NOMO-1 treated with DMSO at 0.1 percent for 48 hours (cell line): ENCODE data around the gene RIPOR3.
"Not testable (repeated sequence)": the region's sequence is repeated elsewhere in the genome, so short reads cannot be mapped to it uniquely, and the experiment has no call there.

Experiments
- DNase-seq: peaks from one replicate; lab custom pipeline; 2025; ENCODE audit not compliant: unreplicated experiment; lab: John Stamatoyannopoulos, UW

RIPOR3 gene

DNA sequence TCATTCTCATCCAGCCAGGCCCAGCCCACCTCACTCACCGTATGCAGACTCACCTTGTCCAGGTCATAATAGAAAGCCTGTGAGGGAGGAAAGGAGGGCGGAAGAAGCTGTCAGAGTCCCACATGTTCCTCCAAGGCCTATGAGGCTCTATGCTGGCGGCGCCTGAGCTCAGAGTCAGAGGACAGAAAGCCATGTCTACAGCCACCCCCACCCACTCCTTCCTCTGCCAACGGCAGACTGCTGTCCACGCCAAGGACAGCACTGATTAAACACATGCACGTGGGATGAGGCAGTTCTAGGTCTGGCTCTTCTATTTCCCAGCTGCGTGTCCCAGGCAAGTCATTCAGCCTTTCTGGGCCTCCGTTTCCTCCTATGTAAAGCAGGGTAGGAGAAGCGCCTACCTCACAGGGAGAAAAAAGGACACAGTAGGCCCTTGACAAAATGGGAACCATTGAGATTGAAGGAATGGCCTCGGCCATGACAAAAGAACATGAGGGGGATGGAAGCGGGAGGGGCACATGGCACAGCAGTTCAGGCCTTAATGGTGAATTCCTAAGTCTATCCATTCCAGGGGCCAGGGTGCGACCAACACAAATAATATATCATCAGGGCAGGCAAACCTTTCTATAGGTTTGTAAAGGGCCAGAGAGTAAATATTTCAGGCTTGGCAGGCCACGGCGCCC is 80.1 kb downstream of the RIPOR3 start:
- no peak for DNase-seq

DNA sequence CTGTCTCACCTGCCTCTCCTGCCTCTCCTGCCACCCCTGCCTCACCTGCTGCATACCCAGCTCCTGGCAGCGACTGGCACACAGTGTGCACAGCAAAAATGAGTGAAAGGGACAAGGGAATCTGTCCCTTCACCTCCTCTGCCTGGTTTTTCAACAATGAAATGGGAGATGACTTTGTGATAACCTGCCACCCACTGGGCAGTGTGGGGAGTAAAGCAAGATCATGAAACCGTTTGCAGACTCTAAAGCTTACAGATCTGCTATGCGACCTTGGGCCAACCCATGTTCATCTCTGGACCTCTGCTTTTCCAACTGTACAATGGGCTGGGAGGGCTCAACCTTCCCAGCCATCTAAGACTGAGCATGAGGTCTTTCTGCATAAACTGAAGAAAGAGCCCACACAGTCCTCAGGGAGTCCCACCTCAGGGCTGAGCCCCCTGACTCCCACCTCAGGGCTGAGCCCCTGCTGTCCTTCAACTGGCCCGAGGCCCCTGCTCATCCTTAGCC is 81.1 kb downstream of the RIPOR3 start:
- no peak for DNase-seq

GRCh38 chr20:50609438-50609989 is 81.8 kb downstream of the RIPOR3 start:
- DNase-seq, result no peak

GRCh38 chr20:50608750-50609104 is 82.6 kb downstream of the RIPOR3 start:
- no peak for DNase-seq

GRCh38 chr20:50607850-50608749 is 83.2 kb downstream of the RIPOR3 start:
- DNase-seq, result no peak

- DNase-seq, result no peak
Observed at GRCh38 chr20:50607436-50607835, 83.9 kb downstream of the RIPOR3 start.

DNA sequence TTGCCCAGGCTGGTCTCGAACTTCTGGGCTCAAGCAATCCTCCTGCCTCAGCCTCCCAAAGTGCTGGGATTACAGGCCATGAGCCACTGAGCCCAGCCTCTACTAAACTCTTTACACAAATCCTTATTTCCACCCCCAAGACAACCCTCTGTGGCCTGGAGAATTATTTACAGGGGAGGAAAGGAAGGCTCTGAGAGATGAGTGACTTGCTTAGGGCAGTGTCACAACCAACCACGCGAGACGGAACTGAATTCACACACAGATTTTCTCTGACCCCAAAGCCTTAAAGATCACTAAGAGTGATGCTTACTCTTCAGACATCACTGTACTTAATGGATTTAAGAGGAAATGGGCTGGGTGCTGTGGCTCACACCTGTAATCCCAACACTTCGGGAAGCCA is 86.2 kb downstream of the RIPOR3 start:
- no peak for DNase-seq

GRCh38 chr20:50604451-50604850 is 86.9 kb downstream of the RIPOR3 start:
- no peak for DNase-seq

DNA sequence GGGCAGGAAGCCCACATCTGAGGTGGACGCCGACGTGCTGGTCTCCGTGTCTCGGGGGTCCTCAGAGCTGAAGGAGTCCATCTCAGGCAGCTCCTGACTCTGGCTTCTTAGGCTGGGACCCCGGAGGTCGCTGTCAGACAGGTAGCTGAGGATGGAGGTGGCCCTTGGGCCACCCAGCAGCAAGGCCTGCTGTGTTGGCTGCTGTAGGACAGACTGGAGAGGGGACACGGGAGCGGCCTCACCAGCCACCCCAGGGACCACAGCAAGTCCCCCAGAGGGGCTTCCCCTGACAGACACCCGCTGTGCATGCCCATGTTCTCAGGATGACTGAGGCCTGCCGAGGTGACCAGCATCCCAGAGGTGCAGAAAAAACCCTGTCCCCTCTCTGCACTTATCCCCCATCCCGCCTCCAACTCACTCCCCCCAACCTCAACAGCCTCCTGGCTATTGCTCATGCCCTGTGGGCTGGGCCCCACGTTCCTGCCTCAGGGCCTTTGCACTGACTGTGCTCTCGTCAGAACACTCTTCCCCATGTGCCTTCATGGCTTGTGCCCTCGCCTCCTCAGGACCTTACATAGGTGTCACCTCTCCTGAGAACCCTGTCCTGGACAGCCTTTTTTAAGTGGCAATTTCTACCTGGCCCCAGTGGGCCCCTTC is 88.8 kb downstream of the RIPOR3 start:
- no peak for DNase-seq

DNA sequence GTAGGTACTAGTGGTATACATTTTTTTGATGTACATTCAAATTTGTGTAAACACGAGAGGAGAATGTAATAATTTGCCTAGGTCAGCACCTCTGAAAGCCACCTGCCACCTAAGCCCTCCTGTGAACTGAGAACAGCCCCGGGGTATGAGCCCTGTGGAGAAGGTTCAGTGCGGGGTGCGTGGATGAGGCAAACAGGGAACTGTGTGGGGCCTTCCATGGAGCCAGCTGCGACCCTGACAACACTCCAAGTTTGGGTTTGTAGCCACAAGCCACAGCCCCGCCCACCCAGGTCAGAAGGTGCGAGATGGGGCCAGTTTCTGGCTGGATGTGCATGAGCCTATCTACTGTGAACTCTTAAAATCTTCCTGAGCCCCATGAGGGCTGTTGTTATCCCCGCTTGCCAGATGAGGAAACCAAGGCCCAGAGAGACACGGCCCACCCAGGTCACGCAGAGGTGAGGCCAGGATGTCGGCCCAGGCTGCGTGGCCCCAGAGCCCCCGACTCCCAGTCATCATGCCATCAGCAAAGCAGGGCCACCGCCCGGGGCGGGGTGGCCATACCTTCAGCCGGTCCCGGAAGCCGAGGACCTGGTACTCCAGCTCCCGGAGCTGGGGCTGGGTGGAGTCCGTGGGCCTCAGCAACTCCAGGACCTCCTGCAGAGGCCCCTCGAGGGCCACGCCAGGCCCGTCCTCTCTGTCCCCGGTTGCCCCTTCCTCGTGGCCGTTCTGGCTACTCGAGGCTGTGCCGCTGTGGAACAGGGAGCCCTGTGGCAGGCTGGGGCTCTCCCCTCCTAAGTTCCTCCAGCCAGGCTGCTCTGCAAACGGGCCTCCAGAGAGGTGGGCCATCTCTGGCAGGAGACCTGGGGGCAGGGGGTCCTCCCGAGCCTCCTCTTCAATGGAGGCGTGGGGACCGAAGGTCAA is 89.6 kb downstream of the RIPOR3 start:
- DNase-seq, result no peak

GRCh38 chr20:50600281-50600895 is 91.0 kb downstream of the RIPOR3 start:
- no peak for DNase-seq

DNA sequence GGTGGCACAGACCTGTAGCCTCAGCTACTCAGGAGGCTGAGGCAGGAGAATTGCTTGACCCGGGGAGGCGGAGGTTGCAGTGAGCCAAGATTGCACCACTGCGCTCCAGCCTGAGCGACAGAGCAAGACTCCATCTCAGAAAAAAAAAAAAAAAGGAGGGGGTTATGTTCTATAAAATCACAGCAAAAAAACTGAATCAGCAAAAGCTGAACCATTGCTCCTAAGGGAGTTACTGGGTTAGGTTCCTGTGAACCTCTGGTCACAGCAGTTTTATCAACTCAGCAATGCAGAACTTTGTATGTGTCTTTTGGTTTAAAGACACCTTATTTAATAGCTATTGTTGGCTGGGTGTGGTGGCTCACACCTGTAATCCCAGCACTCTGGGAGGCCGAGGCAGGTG is 92.6 kb downstream of the RIPOR3 start:
- DNase-seq, result not testable (repeated sequence)

- DNase-seq, result no peak
Observed at GRCh38 chr20:50598074-50598473, 93.3 kb downstream of the RIPOR3 start.

GRCh38 chr20:50597406-50597969 is 93.9 kb downstream of the RIPOR3 start:
- no peak for DNase-seq

DNA sequence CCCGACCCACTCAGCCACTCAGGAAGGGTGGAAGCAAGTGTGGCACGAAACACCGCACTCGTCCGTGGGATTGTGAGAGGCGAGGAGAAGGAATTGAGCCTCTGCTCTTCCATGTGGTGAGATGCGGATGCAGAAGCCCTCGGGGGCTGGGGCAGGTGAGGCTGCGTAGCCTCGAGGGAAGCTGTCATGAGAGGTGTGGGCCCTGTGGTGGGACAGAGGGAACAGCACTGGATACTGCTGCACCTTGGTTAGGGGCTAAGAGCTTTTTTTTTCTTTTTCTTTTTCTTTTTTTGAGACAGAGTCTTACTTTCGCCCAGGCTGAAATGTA is 94.7 kb downstream of the RIPOR3 start:
- DNase-seq, result no peak

DNA sequence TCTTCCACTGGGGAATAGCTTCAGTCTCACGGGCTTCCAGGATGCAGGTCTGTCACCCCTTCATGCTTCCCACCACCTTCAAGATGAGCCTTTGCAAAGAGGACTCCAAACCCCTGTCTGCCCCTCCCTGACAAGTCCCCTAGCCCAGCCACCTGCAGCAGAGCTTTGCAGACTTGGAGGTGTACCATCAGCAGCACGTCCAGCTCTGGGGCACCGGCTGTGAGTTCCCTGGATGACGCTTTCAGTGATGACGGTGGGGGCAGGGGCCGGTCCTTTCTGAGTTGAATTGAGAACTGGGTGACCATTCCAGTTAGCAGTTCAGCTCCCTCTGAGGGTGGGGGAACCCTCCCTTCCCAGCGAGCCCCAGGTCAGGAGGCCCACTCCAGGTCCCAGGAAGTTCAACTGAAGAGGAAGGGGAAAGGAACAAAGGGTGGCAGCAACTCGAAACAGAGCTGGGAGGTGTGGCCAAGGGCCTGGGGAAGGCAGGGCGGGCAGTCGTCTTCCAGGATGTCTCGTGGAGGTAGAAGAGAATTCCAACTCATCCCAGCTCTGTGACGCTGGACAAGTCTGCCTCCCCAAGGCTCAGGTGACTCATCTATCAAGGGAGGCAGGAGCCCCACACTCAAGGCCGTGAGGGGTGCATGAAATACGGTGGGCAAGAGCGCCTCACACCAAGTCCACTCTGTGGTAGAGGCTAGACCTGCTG is 95.2 kb downstream of the RIPOR3 start:
- DNase-seq, result no peak

DNA sequence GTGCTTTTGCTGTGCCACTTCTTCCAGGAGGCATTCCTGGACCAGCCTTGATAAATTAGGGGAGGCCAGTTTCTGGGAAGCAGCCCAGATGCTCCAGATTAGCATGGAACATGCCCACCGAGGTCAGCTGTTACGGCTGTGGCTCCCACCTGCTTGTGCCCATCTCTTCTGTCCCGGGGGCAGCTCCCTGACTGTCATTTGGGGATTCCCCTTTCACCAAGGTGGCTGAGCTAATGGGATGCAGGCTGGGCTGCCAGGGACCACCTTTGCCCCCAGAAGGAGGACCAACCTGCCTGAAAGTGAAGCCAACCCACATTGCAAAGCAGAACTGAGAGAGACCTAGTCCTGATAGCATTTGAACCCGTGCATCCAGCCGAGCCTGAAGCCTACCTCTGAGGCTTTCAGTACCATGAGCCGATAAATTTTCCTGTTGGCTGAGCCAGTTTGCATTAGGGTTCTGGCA is 95.9 kb downstream of the RIPOR3 start:
- no peak for DNase-seq

DNA sequence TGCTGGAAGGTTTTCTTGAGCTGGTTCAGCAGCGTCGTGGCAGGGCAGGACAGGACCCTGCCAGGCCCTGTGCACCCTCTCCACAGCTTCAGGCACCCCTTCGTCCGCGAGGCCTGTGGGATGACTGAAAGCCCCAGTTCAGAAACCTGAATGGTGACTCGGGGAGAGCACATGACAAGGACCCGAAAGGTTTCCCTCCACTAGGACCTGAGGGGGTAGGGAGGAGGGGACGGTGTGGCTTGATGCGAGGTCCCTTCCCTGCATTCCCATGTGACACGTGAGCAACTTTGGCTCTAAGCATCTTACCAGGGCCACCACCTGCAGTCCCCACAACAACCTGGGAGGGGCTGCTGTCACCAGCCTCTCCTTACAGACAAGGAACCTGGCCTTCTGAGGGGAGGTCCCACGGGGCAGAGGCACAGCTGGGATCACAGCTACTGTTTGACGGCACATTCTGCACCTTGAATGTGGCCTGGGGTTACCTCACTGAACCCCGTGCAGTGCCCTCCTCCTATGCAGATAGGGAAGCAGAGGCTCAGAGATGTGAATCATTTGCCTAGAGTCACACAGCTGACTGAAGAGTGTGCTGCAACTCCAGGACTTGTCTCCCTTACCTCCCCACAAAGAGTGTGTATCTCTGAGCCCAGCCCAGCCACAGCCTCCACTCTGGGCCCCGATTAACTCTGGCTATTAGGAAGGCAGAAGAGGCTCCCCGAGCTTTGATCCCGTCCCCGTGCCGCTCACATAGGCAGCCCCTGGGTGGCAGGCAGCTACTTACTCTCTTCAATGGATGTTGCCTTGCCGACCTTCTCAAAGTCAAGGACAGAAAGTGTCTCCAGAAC is 96.5 kb downstream of the RIPOR3 start:
- no peak for DNase-seq
